DMS 273 (cell line): Measurements from ENCODE around the gene CCT8.

Experiments
- DNase-seq: peaks from one replicate; lab custom pipeline; 2025; ENCODE audit not compliant: unreplicated experiment; lab: John Stamatoyannopoulos, UW

Gene CCT8

DNA sequence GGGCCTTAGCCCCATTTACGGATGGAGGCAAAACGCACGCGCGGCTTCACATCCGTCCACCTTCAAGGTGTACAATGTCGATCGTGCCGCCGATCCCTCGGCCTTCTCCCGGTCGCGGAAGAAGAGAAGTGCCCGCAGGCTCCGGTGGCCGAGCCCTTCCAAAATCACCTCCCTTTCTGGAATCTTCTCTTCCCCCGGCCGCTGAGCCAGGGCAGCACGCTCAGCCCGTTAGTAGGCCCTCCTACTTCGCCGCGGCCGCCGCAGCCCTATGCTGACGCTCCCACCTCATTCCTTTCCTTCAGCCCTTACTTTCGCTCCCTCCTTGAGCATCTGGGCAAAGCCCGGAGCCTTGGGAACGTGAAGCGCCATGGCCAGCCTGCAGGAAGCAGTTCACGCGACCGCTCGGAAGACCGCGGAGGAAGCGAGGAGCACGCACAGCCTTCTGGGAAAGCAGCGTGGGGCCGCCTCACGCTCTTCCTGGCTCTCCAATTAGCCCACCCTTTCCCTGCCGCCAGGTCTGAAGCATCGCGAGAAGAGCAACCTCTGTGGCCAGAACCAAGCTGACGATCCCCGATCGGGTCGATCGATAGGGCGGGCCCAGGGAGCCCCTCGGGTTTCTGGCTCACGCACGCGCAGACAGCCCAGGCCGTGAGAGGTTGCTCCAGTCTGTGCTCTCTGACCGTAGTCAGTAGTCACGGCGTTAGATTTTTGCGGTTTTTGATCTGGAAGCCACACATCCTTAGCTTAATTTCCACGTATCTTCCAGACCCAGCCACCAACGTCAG is at the start of gene CCT8:
TSS of gene CCT8 (minus strand) at position 427 of the 785 bp plus-strand sequence. CDS start at position 369, 58 bp downstream.
- DNase-seq, result peak; percentile 100

GRCh38 chr21:29121759-29122158 is 48.3 kb upstream of the CCT8 start:
- DNase-seq, result no peak

DNA sequence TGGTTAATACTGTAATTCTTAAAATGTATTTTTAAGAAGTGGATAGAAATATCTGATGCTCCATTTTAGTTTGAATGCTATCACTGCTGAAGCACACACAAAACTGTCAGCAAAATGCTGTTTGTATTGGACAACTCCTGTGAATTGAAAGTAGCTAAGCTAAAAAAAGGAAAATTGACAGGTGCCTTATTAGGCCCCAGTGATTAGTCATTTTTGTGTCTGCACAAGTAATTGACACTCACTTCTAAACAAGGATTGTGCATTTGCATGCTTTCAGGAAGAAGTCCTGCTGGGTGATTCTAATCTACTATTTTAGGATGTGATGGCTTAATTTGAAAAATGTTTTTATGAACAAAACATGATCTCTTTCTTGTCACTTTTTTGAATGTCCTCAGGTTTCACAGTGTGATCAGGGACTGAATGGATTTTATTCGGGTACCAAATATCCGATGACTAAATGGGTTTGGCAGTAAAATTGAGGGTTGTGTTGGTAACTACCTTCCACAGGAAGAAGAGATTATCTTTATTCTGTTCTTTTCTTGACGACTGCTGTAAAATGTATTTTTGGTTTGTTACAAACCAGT is 44.0 kb upstream of the CCT8 start:
- DNase-seq, result no peak

- no peak for DNase-seq
These were observed 42.5 kb upstream of the CCT8 start for GRCh38 chr21:29115899-29116298.

- DNase-seq, result no peak
These were observed 41.5 kb upstream of the CCT8 start for GRCh38 chr21:29114765-29115500.

DNA sequence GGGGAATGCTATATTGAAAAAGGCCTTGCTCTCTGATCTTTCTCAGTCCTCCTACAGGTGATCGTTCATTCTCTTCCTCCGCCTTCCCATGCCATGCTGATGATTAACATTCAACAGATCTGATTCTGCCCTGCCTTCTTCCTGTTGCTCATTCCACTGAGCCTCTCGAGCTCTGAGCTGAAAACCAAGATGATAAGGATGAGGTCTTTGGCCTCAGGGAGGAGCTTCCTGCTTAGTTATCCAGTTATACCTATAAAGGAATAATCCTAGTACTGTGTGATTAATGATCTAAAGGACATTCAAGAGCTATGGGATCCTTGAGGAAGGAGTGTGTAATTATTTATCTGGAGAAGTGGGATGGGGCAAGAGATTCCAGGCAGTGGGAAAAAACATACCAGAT is 31.8 kb upstream of the CCT8 start:
- DNase-seq, result no peak

- no peak for DNase-seq
These were observed 30.8 kb upstream of the CCT8 start for GRCh38 chr21:29104239-29104708.

DNA sequence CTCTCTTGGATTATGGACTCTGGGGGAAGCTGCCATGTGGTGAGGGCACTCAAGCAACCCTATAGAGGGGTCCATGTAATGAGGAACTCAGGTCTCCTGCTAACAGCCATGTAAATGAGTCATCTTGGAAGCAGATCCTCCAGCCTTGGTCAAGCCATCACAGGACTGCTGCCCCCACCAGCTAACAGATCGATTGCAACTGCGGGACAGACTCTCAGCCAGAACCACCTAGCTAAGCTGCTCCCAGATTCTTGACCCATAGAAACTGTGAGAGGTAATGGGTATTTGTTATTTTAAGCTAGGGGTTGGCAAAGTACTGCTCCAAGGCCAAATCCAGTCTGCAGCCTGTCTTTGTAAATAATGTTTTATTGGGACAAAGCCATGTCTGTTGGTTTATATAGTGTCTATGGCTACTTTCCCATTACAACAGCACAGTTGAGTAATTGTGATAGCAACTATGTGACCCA is 29.4 kb upstream of the CCT8 start:
- no peak for DNase-seq

- no peak for DNase-seq
These were observed 24.7 kb upstream of the CCT8 start for GRCh38 chr21:29098156-29098555.

GRCh38 chr21:29096218-29097015 is 23.0 kb upstream of the CCT8 start:
- DNase-seq, result no peak

DNA sequence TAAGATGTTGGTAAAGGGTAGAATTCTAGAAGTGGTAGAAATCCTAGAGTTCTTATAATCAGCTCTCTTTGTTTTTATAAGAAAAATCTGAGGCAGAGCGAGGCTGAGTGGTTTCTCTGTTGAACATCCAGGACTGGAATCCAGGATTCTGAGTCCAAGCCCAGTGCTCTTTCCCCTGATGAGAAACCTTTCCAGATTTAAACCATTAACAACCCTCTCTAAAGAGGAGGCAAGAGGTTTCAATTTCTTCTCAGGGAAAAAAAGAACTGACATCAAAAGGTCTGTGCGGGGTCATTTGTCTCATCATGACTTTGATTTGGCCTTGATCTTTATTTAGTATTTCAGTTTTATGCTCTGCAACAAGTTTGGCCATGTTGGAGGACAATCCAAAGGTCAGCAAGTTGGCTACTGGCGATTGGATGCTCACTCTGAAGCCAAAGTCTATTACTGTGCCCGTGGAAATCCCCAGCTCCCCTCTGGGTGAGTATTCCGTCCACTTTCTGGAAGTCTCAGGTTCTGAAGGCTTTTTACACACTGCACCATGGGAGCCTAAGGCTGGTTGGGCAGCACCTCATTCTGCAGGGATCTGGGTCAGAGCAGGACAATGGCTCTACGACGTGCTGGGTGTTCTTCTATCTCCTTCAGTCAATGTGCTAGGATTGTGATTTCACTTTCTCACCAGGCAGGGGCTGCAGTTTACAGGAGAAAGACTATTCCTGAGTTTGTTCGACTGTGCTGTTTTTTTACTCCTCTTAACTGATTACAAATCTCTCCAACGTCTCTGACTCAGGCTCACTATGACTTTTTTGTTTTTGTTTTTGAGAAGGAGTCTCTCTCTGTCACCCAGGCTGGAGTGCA is 18.9 kb upstream of the CCT8 start:
- DNase-seq, result no peak

GRCh38 chr21:29091033-29091432 is 17.6 kb upstream of the CCT8 start:
- DNase-seq, result no peak

GRCh38 chr21:29085106-29085752 is 11.8 kb upstream of the CCT8 start:
- DNase-seq, result no peak

GRCh38 chr21:29084372-29084771 is 10.9 kb upstream of the CCT8 start:
- no peak for DNase-seq

DNA sequence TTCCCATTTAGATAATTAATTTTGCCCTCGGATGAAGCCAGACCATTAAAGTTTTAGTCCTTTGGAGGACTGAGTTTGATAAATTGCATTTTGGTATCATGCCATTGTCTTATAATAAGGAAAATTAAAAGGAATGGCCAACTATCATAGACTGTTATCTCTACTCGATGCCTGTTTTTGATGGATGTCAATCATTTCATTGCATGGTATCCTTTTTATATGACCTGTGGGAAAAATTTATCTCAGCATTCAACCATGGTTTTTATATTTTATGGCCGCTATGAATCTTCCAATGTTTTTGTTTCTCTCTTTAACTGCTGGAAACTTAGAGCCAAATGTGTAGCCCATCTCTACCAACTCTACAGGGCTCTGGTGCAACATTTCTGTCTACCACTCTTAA is 9.9 kb upstream of the CCT8 start:
- no peak for DNase-seq

DNA sequence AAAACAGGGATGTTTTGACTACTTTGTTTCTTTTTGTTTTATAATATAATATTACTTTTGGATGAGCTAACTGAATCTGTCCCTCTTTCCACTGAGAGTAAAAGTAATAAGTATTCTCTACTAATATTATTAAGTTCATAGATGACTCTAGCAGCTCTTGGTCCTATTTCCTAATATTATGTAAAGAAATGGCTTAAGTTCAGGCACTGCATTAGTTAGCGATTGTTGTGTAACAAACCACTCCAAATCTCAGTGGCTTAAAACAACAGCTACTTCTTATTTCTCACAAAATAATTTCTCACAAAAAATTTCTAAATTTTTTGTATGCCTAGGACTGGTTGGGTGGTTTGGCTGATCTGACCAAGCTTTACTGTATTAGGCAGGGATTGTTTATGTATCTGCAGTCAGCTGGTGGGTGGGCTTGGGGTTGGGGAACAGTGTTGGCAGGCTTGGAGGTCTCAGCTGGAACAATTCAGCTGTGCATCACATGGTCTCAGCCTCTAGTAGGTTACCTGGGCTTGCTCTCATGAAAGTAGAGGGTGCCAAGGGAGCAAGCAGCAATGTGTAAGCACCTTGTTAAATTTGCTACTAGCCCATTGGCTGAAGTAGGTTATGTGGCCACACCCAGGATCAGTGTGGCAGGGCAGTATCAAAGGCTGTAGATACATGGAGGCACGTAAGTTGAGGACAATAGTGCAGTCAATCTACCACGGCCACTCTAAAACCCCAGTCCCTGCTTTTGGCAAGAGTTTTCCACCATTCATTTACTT is 8.8 kb upstream of the CCT8 start:
- DNase-seq, result no peak

- DNase-seq, result no peak
These were observed 7.0 kb upstream of the CCT8 start for GRCh38 chr21:29080454-29080941.

DNA sequence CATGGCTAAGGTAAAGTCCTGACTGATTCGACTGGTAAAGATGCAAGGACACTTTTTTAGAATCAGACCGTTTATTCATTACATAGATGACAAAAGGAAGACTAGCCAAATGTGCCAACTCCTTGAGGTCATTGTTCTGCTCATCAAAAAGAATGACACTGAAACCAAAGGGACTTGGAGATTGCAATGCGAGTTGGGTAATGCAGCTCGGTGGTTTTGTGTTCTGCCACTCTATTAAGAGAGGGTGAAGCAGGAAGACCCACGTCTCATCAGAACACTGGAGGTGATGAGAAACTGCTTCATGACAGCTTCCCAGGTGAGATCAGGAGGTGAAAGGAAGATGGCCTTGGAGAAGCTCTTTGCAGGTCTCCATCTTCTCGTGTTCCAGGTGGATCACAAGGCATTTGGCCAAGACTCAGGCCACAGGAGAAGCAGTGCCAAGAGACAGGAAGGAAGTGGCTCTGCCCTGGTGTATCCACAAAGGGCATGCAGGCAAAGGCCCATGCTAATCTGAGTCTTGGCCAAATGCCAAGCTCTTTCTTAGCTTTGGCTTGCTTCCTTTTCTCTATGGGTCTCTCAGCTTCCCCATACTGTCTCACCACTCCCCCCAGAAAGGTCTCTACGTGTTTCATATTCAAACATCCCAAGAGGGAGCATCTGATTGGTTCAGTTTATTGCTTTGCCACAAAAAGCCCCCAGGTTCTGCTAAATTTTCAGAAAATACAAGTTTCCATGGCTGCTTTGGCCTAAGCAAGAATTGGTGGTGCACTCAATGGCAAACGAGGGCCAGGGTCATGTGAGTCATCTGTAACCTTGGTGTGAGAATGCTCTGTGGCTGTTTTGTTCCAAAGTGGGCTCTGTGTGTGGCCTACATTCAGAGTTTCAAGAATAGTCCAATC is 5.7 kb upstream of the CCT8 start:
- DNase-seq, result peak; percentile 17
